ENCODE data around the gene NKX2-4. TPM values are rescaled to one million over a fixed set of nuclear protein-coding genes. Genes with fewer than 3 reads are reported as not detected.
"Not testable (repeated sequence)": the region's sequence is repeated elsewhere in the genome, so short reads cannot be mapped to it uniquely, and the experiment has no call there.

Gene NKX2-4
- not detected for total RNA-seq

DNA sequence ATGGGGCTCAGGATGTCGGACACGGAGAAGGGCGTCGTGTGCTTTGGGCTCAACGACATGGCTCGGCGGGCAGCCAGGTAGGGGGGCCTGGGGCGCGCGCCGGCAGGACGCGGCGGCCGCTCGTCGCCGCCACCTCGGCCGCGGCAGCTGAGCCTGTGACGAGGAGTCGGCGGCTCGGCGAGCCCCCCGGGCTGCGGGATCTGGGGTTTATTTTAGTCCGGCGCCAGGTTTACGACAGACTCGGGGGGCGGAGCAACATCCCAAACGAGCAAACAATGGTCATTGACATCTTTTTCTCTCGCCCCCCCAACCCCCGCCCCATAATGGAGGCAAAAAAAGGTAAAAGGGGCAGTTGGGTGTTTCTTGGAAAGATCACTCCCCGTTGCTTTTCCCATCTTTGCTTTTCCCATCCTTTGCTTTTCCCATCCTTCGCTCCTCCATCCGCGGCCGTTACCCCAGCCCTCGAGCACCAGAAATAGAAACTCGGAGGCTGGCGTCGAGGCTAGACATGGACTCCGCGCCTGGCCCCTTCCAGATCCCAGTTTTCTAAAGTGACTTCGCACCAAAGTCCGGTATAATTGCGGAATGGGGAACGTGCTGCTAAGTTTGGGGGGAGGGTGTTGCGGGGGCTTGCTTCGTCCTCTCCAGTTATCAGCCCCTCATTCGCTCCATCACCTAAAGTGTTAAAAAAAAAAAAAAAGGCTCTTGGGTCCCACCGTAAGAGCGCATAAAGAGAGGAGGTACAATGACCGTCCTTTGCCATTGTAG, at the start of gene NKX2-4:
TSS of gene NKX2-4 (minus strand) at position 186 of the 768 bp plus-strand sequence. CDS start at position 59, 127 bp downstream.
- peaks cover 0 to 6% (median 0%) of the 10 kb centered on the region in 3 donors for H3K4me1 ChIP-seq (ENCODE audit: control insufficient read depth in 3 of 3, insufficient read depth in 3 of 3, low read length in 3 of 3)
- no peak within 1 kb of the TSS for H3K9ac ChIP-seq (ENCODE audit: low read depth in 1 of 3, low read length in 3 of 3)
- H3K27me3 ChIP-seq (ENCODE audit: control insufficient read depth in 3 of 3, insufficient read depth in 3 of 3, low read length in 3 of 3): peaks cover 57 to 76% (median 62%) of the 10 kb centered on the region in 3 donors
- no peak within 1 kb of the TSS for H3K4me3 ChIP-seq (ENCODE audit: low read length in 3 of 3)
- H3K9me3 ChIP-seq (ENCODE audit: control insufficient read depth in 3 of 3, low read length in 3 of 3): peaks cover 0 to 2% (median 0%) of the 10 kb centered on the region in 3 donors
- no peaks in the 10 kb centered on the region for H3K36me3 ChIP-seq (ENCODE audit: control insufficient read depth in 3 of 3, insufficient read depth in 3 of 3, low read length in 3 of 3)
- H3K27ac ChIP-seq (ENCODE audit: low read depth, low read length): no peak within 1 kb of the TSS

DNA sequence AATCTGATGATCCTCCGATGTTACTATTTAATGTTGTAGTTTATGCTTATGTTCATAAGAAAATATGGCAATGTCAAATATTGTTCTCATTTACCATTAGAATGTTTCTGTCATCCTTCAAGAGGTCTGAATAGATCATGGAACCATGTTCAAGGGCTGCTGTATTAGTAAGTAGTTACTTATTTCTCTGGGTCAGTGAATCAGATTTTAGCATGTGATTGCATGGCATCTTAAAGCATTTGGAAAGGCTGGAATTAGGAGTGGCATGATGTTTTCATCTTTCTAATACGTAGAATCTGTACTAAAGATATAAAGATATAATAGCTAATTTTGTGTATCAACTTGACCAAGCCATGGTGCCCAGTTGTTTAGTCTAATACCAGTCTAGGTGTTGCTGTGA, 40.5 kb upstream of the NKX2-4 start:
- H3K27ac ChIP-seq (ENCODE audit: low read depth, low read length): no peak overlapping the region
- no peaks in the 10 kb centered on the region for H3K4me1 ChIP-seq (ENCODE audit: control insufficient read depth in 3 of 3, insufficient read depth in 3 of 3, low read length in 3 of 3)
- no peaks in the 10 kb centered on the region for H3K36me3 ChIP-seq (ENCODE audit: control insufficient read depth in 3 of 3, insufficient read depth in 3 of 3, low read length in 3 of 3)
- no peak overlapping the region for H3K4me3 ChIP-seq (ENCODE audit: low read length in 3 of 3)
- H3K27me3 ChIP-seq (ENCODE audit: control insufficient read depth in 3 of 3, insufficient read depth in 3 of 3, low read length in 3 of 3): peaks cover 5 to 17% (median 8%) of the 10 kb centered on the region in 3 donors
- H3K9ac ChIP-seq (ENCODE audit: low read depth in 1 of 3, low read length in 3 of 3): no peak overlapping the region
- no peaks in the 10 kb centered on the region for H3K9me3 ChIP-seq (ENCODE audit: control insufficient read depth in 3 of 3, low read length in 3 of 3)

DNA sequence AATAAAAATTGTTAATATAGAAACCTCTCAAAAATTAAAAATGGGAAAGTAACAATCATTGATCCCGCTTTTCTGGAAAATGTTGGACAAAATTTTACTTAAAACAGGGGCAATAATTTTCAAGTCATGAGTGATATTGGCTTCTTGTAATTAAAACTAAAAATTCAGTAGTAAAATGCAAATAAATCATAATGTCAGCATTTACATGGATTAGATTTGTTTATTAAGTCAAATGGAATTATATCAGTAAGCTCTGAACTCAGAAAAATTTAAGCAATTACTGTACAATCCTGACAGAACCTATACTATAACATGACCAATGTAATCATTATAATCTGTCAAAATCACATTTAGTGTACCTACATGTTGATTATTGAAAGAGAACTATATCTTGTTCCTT, 39.9 kb upstream of the NKX2-4 start:
- Histone ChIP-seq H3K36me3 (ENCODE audit: control insufficient read depth in 3 of 3, insufficient read depth in 3 of 3, low read length in 3 of 3) (no peaks in the 10 kb centered on the region), H3K27ac (ENCODE audit: low read depth, low read length) (no peak overlapping the region), H3K4me3 (ENCODE audit: low read length in 3 of 3) (no peak overlapping the region), H3K9me3 (ENCODE audit: control insufficient read depth in 3 of 3, low read length in 3 of 3) (no peaks in the 10 kb centered on the region), H3K4me1 (ENCODE audit: control insufficient read depth in 3 of 3, insufficient read depth in 3 of 3, low read length in 3 of 3) (no peaks in the 10 kb centered on the region), H3K27me3 (ENCODE audit: control insufficient read depth in 3 of 3, insufficient read depth in 3 of 3, low read length in 3 of 3) (peaks cover 5 to 18% (median 8%) of the 10 kb centered on the region in 3 donors), H3K9ac (ENCODE audit: low read depth in 1 of 3, low read length in 3 of 3) (no peak overlapping the region)

DNA sequence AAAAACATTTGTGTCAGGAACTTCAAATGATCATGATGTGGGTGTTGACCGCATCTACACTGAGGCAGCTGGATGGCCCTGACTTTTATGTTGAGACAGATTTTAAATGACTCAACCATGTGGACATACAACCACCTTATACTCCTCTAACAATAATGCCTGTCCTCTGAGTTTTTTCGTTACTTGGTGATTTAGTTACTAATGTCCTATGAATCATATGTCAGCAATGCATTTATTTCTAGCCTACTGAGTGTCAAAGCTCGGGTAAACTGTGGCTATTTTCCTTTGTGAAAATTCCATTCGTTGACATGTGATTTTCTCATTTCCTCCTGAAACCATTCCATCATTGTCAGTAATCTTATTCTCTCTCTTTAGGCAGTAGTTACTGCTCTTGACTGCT, 38.9 kb upstream of the NKX2-4 start:
- H3K4me1 ChIP-seq (ENCODE audit: control insufficient read depth in 3 of 3, insufficient read depth in 3 of 3, low read length in 3 of 3): no peaks in the 10 kb centered on the region
- H3K36me3 ChIP-seq (ENCODE audit: control insufficient read depth in 3 of 3, insufficient read depth in 3 of 3, low read length in 3 of 3): no peaks in the 10 kb centered on the region
- H3K27me3 ChIP-seq (ENCODE audit: control insufficient read depth in 3 of 3, insufficient read depth in 3 of 3, low read length in 3 of 3): peaks cover 5 to 18% (median 7%) of the 10 kb centered on the region in 3 donors
- H3K27ac ChIP-seq (ENCODE audit: low read depth, low read length): no peak overlapping the region
- H3K9ac ChIP-seq (ENCODE audit: low read depth in 1 of 3, low read length in 3 of 3): no peak overlapping the region
- H3K9me3 ChIP-seq (ENCODE audit: control insufficient read depth in 3 of 3, low read length in 3 of 3): no peaks in the 10 kb centered on the region
- no peak overlapping the region for H3K4me3 ChIP-seq (ENCODE audit: low read length in 3 of 3)

DNA sequence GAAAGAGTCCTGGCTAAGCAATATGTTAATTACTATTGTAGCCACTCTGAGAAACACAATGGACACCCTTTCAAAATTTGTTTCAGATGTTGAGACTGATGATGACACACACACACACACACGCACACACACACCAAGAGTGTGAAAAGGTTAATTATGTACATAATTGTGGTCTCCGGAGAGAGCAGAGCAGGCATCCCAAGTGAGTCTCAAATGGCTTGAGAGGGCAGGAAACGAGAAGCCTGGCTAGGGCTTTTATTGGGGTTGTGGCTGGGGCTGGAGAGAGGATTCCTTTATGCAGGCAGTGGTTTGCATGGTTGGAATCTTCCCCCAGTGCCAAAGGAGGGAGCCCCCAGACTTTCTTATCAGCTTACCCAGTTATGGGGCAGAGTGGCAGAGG, 38.2 kb upstream of the NKX2-4 start:
- no peak overlapping the region for H3K9ac ChIP-seq (ENCODE audit: low read depth in 1 of 3, low read length in 3 of 3)

DNA sequence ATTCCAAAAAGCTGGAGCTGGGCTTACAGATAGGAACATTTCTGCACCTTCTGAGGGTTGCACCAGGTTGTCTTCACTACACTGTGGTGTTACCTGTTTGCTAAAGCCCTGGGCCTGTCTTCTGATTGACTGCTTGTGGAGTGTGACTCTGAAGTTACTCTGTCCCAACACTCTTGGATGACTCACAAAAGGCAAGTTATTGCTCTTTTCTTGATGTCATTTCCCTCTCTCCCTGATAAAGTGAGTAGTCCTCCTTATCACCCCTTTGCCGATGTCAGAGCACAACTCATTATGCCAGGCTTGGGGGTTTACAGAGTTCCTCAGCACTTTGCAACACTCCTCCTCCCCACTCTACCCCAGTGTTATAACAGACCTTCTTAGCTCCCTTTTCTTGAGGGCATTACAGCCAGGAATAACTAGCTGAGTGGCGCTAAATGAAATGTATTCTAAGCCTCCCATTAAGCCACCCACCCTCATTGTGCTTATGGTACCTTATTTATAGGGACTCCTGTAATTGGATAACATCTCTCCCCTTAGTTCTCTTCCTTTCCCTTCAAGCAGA, 36.1 kb upstream of the NKX2-4 start:
- no peaks in the 10 kb centered on the region for H3K4me1 ChIP-seq (ENCODE audit: control insufficient read depth in 3 of 3, insufficient read depth in 3 of 3, low read length in 3 of 3)
- no peak overlapping the region for H3K9ac ChIP-seq (ENCODE audit: low read depth in 1 of 3, low read length in 3 of 3)
- no peaks in the 10 kb centered on the region for H3K9me3 ChIP-seq (ENCODE audit: control insufficient read depth in 3 of 3, low read length in 3 of 3)
- no peak overlapping the region for H3K27ac ChIP-seq (ENCODE audit: low read depth, low read length)
- H3K36me3 ChIP-seq (ENCODE audit: control insufficient read depth in 3 of 3, insufficient read depth in 3 of 3, low read length in 3 of 3): no peaks in the 10 kb centered on the region
- H3K27me3 ChIP-seq (ENCODE audit: control insufficient read depth in 3 of 3, insufficient read depth in 3 of 3, low read length in 3 of 3): peaks cover 5 to 18% (median 5%) of the 10 kb centered on the region in 3 donors
- no peak overlapping the region for H3K4me3 ChIP-seq (ENCODE audit: low read length in 3 of 3)

More for the DNA sequence above, 38.2 kb upstream of the NKX2-4 start:
- Histone ChIP-seq H3K27me3 (ENCODE audit: control insufficient read depth in 3 of 3, insufficient read depth in 3 of 3, low read length in 3 of 3) (peaks cover 5 to 18% (median 5%) of the 10 kb centered on the region in 3 donors), H3K4me3 (ENCODE audit: low read length in 3 of 3) (no peak overlapping the region), H3K27ac (ENCODE audit: low read depth, low read length) (no peak overlapping the region), H3K9me3 (ENCODE audit: control insufficient read depth in 3 of 3, low read length in 3 of 3) (no peaks in the 10 kb centered on the region), H3K36me3 (ENCODE audit: control insufficient read depth in 3 of 3, insufficient read depth in 3 of 3, low read length in 3 of 3) (no peaks in the 10 kb centered on the region), H3K4me1 (ENCODE audit: control insufficient read depth in 3 of 3, insufficient read depth in 3 of 3, low read length in 3 of 3) (no peaks in the 10 kb centered on the region)

DNA sequence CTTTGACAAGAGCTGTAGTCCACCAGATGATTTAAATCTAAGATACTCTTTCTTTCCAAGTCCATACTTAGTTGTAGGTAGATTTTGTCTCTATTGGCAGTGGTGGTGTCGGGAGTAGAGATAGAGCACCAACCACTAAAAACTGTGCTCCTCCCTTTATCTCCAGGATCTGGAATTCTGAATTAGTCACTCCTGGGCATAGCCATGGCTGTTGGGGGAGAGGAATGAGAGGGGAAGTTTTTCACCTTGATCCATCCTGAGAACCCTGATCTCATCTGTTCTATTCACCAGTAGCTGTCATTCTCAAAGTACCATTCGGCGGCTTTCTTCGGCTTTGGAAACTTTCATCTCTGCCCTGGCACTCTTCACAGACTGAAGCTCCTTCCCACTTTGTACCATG, 35.6 kb upstream of the NKX2-4 start:
- no peak overlapping the region for H3K9ac ChIP-seq (ENCODE audit: low read depth in 1 of 3, low read length in 3 of 3)
- H3K4me3 ChIP-seq (ENCODE audit: low read length in 3 of 3): no peak overlapping the region
- H3K27ac ChIP-seq (ENCODE audit: low read depth, low read length): no peak overlapping the region
- no peaks in the 10 kb centered on the region for H3K36me3 ChIP-seq (ENCODE audit: control insufficient read depth in 3 of 3, insufficient read depth in 3 of 3, low read length in 3 of 3)
- H3K9me3 ChIP-seq (ENCODE audit: control insufficient read depth in 3 of 3, low read length in 3 of 3): no peaks in the 10 kb centered on the region
- no peaks in the 10 kb centered on the region for H3K4me1 ChIP-seq (ENCODE audit: control insufficient read depth in 3 of 3, insufficient read depth in 3 of 3, low read length in 3 of 3)
- peaks cover 5 to 18% (median 5%) of the 10 kb centered on the region in 3 donors for H3K27me3 ChIP-seq (ENCODE audit: control insufficient read depth in 3 of 3, insufficient read depth in 3 of 3, low read length in 3 of 3)

DNA sequence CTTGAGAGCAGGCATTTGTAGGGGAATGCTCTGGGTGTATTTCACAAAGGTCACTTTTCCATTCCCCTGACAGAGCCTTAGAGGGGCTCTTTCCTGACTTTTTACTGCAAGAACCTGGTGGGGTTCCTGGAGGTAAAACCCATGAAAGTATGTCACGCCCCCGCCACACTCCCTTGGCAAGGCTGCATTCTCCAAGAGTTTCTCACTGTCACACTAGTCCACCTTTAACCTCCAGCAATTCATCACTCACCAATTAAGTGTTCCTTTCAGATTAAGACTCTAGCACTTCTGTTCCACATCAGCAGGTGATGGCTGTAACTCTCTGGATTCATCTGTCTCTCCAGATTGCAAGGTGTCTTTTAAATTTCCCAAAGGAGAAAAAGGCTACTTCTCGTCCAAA, 32.7 kb upstream of the NKX2-4 start:
- Histone ChIP-seq H3K36me3 (ENCODE audit: control insufficient read depth in 3 of 3, insufficient read depth in 3 of 3, low read length in 3 of 3) (no peaks in the 10 kb centered on the region), H3K9ac (ENCODE audit: low read depth in 1 of 3, low read length in 3 of 3) (no peak overlapping the region), H3K27ac (ENCODE audit: low read depth, low read length) (no peak overlapping the region), H3K27me3 (ENCODE audit: control insufficient read depth in 3 of 3, insufficient read depth in 3 of 3, low read length in 3 of 3) (peaks cover 0 to 12% (median 3%) of the 10 kb centered on the region in 3 donors), H3K9me3 (ENCODE audit: control insufficient read depth in 3 of 3, low read length in 3 of 3) (no peaks in the 10 kb centered on the region), H3K4me1 (ENCODE audit: control insufficient read depth in 3 of 3, insufficient read depth in 3 of 3, low read length in 3 of 3) (no peaks in the 10 kb centered on the region), H3K4me3 (ENCODE audit: low read length in 3 of 3) (no peak overlapping the region)

DNA sequence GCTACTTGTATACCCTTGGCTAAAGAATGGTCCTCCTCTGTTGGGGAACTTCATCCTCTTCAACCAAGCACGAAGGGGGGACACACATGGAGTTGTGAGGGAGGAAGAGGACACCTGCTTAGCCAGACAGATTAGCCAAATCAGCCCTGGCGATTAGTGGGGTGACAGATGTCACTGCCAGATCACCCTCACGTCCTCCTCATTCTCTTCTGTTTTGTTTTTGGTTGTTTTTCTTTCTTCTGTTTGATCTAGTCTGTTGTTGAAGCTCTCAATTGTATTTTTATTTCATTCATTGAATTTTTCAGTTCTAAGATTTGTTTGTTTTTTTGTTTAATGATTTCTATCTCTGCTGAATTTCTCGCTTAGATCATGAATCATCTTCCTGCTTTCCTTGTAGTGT, 27.5 kb upstream of the NKX2-4 start:
- H3K9me3 ChIP-seq (ENCODE audit: control insufficient read depth in 3 of 3, low read length in 3 of 3): peaks cover 0 to 2% (median 0%) of the 10 kb centered on the region in 3 donors

DNA sequence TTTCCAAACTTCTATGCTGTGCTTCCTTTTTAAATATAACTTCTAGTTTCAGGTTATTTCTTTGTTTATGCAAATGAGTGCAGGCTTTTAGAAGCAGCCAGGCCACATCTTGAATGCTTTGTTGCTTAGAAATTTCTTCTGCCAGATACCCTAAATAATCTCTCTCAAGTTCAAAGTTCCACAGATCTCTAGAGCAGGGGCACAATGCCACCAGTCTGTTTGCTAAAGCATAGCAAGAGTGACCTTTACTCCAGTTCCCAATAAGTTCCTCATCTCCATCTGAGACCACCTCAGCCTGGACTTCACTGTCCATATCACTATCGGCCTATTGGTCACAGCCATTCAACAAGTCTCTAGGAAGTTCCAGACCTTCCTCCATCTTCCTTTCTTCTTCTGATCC, 26.4 kb upstream of the NKX2-4 start:
- H3K36me3 ChIP-seq (ENCODE audit: control insufficient read depth in 3 of 3, insufficient read depth in 3 of 3, low read length in 3 of 3); H3K9ac ChIP-seq (ENCODE audit: low read depth in 1 of 3, low read length in 3 of 3); H3K9me3 ChIP-seq (ENCODE audit: control insufficient read depth in 3 of 3, low read length in 3 of 3); H3K4me1 ChIP-seq (ENCODE audit: control insufficient read depth in 3 of 3, insufficient read depth in 3 of 3, low read length in 3 of 3); H3K27me3 ChIP-seq (ENCODE audit: control insufficient read depth in 3 of 3, insufficient read depth in 3 of 3, low read length in 3 of 3); H3K27ac ChIP-seq (ENCODE audit: low read depth, low read length); H3K4me3 ChIP-seq (ENCODE audit: low read length in 3 of 3): not testable (repeated sequence)

More for the DNA sequence above, 27.5 kb upstream of the NKX2-4 start:
- H3K4me3 ChIP-seq (ENCODE audit: low read length in 3 of 3): no peak overlapping the region
- no peak overlapping the region for H3K27ac ChIP-seq (ENCODE audit: low read depth, low read length)
- no peaks in the 10 kb centered on the region for H3K4me1 ChIP-seq (ENCODE audit: control insufficient read depth in 3 of 3, insufficient read depth in 3 of 3, low read length in 3 of 3)
- no peaks in the 10 kb centered on the region for H3K27me3 ChIP-seq (ENCODE audit: control insufficient read depth in 3 of 3, insufficient read depth in 3 of 3, low read length in 3 of 3)
- no peaks in the 10 kb centered on the region for H3K36me3 ChIP-seq (ENCODE audit: control insufficient read depth in 3 of 3, insufficient read depth in 3 of 3, low read length in 3 of 3)
- no peak overlapping the region for H3K9ac ChIP-seq (ENCODE audit: low read depth in 1 of 3, low read length in 3 of 3)
